Superior temporal gyrus (tissue), 1 donor: ENCODE results near the gene PDE8A.
"Not testable (repeated sequence)": the region's sequence is repeated elsewhere in the genome, so short reads cannot be mapped to it uniquely, and the experiment has no call there.

Source experiments
- DNase-seq: peaks from one replicate; pipeline ENCODE4 v3.0.0-alpha.2; 2016; ENCODE audit errors: extremely low spot score

Gene PDE8A

DNA sequence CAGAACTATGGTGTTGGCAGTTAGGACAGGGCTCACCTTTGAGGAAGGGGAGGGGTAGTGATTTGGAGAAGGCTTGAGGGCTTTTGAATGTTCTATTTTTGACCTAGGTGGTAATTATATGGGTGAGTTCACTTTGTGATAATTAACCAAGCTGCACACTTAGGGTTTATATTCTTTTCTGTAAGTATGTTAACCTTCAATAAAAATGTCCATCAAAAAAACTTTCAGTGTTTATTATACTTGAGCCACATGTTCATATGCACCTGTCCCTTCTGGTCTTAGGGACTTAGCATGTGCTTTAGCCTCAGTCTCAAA lies 28.4 kb downstream of the PDE8A start:
- DNase-seq = no peak

DNA sequence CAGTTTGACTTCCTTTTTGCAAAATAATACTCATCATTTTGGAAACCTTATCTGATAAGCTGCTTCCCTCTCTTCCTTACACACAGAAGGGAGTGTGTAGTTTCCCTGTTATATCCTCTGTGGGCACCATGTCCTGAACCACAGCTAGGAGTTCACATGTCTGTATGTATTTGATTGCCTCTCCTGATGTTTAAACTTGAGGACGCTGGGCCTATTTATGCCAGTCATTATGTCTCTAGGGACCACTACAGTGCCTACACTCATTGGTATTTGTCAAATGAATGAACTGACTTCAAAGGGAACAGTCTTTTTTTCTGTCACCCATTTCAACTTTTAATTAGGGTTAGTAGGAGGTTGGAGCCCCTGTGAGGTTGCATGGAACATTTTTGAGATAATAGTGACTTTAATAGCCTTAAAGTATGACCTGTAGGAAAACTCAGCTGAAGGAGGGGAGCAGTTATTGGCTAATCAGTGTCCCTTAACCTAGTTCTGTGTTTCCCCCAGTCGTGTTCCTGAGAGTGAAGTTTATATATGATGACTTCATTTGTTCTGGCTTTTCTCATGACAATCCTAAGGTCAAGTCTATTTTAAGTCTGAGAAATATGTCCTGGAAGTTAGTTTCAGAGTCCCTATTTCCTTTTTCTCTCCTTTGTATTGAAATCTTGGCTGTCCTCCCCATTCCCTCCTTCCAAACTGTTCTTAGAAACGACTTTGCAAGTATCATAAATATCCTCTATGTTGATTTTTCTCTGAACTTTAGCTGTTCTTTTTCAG lies 28.9 kb downstream of the PDE8A start:
- no peak for DNase-seq

DNA sequence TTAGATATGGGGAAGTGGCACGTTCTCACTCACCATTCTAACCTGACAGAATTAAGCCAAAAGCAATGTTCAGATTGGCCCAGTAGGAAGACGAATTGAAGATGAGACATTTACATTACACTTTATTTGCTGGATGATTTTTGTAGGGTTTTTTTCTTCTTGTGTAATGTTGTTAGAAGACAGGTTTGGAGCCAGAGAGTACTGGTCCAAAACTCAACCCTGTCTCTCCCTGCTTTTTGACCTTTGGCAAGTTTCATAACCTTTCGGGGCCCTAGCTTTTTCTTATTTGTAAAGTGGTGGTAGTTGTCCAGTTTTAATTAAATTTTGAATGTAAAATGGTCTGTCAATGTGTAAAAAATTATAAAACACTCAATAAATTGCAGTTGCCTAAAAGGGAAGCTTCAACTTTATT lies 29.5 kb downstream of the PDE8A start:
- DNase-seq = no peak

DNA sequence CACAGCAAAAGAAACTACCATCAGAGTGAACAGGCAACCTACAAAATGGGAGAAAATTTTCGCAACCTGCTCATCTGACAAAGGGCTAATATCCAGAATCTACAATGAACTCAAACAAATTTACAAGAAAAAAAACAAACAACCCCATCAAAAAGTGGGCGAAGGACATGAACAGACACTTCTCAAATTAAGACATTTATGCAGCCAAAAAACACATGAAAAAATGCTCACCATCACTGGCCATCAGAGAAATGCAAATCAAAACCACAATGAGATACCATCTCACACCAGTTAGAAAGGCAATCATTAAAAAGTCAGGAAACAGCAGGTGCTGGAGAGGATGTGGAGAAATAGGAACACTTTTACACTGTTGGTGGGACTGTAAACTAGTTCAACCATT lies 30.1 kb downstream of the PDE8A start:
- not testable (repeated sequence) for DNase-seq

DNA sequence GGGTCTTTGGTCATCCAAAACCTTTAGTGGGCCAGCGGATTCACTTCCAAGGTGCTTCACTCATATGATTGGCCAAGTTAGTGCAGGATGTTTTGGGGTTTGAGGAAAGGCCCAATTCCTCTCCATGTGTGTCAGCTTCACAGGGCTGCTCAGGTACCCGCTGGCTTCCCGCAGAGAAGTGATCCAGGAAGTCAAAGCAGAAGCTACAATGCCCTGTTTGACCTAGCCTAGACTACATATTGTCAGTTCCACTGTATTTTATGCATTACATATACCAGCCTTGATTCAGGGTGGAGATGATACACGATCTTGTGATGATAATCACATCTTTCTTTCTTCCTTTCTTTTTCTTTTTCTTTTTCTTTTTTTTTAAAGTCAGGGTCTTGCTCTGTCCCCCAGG lies 32.1 kb downstream of the PDE8A start:
- no peak for DNase-seq

DNA sequence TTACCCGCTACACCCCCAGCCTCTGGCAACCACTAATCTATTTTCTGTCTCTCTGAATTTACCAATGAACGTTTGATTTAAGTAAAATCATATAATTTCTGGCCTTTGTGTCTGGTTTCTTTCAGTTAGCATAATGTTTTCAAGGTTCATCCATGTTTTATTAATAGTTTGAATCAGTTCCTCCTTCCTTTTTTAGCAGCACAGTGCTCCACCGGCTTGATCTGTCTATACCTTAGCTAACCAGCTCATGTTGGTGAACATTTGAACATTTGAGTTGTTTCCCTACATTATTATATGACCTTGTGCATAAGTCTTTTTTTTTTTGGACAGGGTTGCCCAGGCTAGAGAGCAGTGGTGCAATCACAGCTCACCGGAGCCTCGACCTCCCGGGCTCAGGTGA lies 33.3 kb downstream of the PDE8A start:
- no peak for DNase-seq

DNA sequence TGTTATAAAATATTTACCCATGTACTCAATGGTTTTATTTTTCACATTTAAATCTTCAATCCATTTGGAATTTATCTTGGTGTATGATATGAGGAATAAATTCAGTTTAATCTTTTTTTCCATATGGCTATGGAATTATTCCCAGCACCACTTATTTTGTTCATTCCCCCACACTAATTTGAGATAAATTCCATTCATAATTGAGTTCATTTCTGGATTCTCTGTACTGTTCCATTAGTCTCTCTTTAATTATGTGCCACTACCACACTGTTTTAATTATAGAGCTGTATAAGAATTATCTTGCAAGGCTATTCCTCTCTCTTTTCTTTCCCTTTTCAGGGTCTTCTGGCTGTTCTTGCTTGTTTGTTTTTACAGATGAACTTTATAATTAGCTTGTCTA lies 34.6 kb downstream of the PDE8A start:
- DNase-seq = no peak

DNA sequence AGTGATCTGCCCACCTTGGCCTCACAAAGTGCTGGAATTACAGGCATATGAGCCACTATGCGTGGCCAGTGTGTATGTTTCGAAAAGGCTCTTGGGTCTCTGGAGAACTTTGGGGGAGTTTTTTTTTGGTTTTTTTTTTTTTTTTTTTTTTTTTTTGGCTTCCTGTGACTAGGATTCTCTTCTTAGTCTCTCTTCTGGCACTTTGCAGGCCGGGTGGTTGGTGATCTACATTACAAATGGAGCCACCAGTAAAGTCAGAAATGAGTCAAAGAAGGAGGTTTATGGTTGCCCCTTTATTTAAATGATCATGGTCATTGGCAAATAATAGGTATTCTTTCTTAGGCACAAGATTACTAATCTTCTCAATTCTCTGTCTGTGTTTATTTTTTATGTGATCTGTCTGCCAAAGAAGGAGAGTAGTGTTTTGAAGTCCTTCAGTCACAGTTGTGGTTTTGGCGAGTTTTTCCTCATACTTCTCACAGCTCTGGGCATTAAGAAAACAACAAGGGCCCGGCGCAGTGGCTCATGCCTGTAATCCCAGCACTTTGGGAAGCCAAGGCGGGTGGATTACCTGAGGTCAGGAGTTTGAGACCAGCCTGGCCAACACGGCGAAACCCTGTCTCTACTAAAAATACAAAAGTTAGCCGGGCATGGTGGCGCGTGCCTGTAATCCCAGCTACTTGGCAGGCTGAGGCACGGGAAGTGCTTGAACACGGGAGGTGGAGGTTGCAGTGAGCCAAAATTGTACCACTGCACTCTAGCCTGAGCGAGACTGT lies 38.3 kb downstream of the PDE8A start:
- DNase-seq = no peak

DNA sequence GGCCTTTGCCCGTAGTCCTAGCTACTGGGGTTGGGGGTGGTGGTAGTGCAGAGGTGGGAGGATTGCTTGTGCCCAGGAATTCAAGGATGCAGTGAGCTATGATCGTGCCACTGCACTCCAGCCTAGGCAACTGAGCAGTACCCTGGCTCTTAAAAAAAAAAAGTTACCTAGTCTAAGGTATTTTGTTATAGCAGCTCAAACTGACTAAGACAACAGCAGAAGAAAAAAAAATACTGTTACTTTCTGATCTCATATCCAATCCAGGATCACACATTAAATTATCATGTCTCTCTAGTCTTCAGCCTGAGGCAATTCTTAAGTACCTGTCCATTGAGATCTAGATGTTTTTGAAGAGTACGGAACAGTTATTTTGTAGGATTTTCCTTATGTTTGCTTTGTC lies 39.8 kb downstream of the PDE8A start:
- no peak for DNase-seq

DNA sequence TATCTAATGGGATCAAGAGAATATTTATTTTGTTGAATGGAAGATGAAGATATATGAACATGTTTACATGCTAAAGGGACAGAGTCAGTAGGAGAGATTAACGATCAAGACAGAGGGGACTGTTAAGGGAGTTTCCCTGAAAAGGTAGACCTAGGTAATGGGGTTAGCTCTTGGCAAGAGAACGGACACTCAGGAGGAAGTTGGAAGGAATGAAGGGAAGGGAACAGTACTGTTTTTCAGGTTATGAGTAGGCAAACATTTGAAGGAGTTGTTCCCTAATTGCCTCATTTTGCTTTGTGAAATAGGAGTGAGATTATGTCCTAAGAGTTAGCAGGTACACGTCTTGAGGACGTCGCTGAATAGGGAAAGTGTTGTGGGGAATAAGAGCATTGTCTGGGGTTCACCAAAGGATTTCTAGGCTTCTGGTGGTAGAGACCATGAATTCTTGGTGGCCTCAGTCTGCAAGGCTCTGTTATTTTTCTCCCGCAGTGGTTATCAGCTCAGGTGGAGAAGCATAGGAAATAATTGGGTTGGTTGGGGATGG lies 41.3 kb downstream of the PDE8A start:
- DNase-seq = no peak

DNA sequence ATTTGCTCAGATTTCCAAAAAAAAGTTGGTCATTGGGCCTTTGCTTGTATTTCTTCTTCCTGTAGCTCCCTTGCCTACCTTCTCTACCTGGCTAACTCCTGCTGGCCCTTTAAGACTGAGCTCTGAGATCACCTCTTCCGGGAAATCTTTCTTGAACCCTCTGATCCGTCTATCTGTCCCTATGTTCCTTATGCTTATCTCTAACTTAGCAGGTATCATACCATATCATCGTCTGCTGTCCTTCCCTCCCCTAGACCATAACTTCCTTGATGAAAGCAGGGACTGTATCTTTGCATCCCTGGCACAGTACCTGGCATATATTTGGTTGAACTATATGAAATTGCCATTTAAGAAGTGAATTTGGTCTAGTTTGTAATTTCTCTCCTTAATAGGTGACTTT lies 42.3 kb downstream of the PDE8A start:
- DNase-seq = no peak

DNA sequence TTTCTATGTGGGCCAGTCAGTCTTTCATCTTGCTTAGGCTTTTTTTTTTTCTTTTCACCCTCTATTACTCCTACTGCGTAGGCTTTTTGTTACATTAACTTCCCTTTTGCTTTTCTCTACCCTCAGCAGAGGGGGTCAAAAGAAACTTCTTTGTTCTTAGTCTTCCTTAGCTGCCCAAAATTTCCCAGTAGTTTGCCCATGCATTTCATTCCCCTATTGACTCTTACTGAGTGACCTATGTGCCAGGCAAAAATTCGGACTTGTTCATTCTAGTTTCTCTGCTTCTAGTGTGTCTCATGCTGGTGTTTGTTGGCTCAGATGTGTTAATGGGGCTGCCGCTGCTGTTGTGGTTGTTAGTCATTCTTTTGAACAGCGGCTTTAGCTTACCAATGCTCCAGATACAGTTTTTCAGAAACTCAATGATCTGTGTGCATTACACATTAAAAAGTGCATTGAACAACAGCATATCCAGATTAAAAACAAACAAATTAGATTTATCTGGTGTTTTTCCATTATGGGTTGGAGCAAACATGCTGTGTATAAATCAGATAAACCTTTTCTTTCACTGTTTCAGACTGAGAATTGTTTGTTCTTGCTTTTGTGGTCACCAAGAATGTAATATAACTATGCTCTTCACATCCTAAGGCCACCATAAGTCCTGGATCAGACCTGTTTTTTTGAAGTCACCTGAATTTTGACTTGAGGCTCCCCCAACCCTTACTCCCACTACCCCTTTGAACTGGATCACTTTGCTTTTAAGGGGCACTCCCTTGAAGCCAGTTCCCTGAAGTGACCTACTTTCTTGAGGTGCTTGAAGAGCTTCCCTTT lies 43.1 kb downstream of the PDE8A start:
- peak; percentile 67 for DNase-seq

DNA sequence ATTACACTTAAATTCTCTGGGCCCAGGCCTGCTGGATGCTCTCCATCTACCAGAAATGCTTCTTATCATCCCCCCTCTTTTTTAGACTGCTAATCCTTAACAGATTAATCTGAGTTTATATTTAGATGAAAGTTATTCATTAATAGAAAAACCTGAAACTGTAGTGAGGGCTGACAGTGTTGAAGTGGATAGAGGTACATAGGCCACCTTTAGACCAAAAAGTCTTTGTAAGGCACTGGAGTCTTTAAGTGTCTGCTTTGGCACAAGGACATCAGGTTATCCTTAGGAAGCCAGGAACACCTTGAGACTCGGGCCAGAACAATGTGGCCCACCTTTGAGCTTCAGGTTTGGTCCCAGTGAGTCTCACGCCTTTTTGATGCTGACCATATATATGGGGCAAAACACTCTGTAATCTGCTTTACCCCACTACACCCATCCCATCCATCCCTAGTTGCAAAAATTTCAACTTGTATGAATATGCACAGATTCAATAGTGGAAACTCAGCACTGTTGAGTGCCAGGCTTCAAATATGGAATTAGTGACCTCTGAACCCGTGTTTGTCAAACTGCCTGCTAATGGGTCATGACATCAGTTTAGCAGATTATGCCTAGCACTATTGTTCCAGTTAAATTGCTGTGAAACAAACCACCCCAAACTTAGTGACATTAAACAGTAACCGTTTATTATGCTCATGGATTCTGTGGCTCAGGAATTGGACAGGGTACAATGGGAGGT lies 44.0 kb downstream of the PDE8A start:
- DNase-seq = no peak

DNA sequence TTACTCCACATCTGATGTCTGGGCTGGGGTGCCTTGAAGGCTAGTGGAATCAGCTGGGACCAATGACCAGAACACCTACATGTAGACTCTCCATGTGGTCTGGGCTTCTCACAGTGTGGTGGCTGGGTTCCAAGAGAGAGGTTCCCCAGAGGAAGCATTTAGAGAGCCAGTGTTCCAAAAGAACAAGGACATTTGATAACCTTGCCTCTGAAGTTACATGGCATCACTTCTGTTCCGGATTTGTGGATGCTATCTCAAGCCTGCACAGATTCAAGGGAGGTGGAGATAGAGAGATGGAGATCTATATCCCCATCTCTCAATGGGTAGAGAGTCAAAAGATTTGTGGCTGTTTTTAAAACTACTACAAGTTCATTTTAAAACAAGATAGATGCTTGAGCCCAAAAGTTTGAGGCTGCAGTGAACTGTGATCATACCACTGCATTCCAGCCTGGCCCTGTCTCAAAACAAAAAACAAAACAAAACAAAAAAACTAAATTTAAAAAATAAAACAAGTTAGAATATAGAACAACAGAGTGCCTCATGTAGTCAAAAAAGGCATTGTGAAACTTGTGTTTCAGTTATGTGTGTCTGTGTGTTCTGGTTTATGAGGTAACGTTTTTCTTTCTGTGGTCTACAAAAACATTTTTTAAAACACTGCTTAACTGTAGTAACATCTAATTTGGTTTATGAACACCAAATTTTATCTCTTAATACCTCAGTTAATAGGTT lies 44.8 kb downstream of the PDE8A start:
- peak; percentile 46 for DNase-seq

DNA sequence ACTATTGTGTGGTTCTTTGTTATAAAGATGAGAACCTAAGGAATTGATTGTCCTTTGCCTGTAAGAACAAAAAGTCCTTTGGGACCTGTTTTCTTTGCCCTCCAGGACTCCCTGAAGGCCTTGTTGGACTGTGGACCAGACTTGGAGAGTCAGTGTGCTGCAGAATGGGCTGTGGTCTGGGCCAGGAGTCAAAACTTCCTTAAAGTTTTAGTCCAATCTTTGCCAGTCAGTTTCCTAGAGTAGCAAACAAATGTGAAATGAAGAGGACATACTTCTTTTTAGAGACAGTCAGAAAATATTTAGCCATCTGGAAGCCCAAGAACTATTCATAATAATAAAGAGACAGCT lies 45.4 kb downstream of the PDE8A start:
- peak; percentile 49 for DNase-seq

DNA sequence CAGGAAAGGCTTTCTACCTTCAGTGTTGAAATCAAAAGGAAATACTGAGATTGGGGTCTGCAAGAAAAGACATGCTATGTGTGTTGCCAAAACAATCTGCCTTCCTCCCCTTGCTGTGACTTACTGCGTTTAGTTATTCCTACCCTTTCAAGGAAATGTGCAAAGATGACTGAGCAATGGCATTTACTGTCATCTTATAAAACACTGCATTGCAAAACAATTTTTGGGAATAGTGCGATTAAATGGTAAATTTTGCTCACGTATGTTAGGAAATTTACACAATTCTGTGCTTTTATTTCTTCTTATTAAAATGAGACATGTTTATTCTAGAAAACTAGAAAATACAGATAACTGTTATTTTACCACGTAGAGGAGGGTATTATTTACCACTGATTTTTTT lies 45.8 kb downstream of the PDE8A start:
- DNase-seq = peak; percentile 44

DNA sequence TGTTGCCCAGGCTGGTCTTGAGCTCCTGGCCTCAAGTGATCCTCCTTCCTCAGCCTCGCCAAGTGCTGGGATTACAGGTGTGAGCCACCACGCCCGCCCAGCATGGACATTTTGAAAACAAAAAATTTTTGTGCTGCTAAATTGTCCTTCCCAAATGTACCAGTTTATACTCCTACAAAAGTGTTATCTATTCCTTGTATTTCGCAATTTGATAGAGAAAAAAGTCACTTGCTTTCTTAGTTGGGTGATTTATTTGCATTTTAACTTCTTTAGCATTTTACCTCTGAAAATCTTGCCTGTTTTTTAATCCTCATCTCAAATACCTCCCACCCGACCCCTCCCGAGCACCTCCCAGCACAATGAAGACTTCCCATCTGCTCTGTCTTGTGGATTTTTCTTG lies 46.8 kb downstream of the PDE8A start:
- no peak for DNase-seq

DNA sequence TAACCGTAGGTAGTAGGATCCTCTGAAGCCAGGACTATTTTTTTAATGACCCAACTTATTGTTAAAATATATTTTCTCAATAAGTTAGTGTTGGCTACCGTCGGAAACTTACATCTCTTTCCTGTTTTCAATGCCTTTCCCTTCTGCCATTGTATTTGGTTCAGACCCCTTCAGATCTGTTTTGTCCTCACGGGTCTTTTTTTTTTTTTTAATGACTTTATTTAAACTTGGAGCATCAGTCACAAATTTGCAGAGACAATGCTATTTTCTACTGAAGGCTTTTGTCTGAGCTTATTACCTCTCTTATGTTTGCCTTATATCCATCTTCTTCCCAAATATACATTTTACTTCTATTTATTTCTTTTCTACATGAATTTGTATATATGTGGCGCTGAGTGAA lies 47.6 kb downstream of the PDE8A start:
- peak; percentile 18 for DNase-seq

DNA sequence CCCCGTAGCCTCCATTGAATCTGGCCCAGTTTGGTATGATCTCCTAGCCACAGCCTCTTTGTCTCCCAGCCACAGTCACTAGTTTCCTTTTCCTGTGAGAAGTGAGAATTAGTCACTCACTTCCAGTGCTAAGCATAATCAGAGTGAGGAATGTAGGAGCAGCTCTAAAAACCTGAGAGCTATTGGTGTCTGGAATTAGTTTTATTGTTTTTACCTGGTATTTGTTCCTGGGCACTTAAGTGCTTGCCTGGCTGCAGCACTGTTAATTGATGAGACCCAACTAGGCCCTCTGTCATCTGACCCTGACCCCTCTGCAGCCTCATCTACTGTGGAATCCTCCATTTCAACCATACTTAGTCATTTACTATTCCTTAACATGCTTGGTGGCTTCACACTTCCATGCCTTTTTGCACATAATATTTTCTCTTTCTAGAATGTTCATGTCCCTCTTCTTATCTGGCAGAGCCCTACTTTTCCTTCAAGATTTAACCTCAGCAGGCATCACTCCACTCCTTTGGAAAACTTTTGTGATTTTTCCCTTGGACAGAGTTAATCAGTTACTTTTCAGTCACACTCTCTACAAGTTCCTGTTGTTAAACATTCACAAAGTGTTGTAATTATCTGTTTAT lies 48.8 kb downstream of the PDE8A start:
- DNase-seq = peak; percentile 36

DNA sequence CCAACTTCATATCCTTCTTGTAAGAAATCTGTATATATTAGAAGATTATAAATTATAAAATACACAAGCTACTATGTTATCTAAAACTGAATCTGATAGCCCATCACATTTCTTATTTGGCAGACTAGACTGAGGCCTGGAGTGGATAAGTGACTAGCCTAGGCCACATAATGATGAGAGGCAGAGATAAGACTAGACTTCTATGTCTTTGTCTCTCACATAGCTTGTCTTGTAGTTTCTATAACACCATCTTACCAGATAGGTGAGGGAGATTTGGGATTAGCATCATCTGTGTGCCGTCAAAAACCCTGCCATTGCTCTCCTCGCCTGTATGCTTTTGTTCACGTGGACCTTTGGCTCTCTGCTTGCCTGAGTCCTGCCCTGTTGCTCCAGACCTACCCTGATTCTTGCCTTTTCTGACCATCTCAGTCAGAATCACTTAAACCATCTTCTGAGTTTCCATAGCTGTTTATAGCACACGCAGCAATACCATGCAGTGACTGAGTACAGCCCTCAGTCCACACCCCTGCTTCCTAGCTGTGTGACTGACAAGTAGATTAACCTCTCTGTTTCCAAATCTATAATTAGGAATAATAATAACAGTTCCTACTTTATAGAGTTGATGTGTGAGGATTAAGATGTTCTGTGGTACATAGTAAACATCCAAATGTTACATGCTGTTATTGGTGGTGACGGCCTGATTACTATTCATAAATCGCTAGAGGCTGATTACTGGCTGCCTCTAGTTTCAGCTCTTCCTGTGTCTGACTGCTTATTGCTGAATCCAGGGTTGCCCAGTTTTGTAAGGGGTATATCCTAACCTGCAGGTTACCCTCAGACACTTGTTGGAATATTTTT lies 49.7 kb downstream of the PDE8A start:
- peak; percentile 53 for DNase-seq
